NCI-H2227 (cell line): ENCODE measurements around the gene CHERP.
"Not testable (repeated sequence)": the region's sequence is repeated elsewhere in the genome, so short reads cannot be mapped to it uniquely, and the experiment has no call there.

Experiments used
- DNase-seq: peaks from one replicate; lab custom pipeline; 2025; ENCODE audit not compliant: unreplicated experiment; lab: John Stamatoyannopoulos, UW

The CHERP gene

DNA sequence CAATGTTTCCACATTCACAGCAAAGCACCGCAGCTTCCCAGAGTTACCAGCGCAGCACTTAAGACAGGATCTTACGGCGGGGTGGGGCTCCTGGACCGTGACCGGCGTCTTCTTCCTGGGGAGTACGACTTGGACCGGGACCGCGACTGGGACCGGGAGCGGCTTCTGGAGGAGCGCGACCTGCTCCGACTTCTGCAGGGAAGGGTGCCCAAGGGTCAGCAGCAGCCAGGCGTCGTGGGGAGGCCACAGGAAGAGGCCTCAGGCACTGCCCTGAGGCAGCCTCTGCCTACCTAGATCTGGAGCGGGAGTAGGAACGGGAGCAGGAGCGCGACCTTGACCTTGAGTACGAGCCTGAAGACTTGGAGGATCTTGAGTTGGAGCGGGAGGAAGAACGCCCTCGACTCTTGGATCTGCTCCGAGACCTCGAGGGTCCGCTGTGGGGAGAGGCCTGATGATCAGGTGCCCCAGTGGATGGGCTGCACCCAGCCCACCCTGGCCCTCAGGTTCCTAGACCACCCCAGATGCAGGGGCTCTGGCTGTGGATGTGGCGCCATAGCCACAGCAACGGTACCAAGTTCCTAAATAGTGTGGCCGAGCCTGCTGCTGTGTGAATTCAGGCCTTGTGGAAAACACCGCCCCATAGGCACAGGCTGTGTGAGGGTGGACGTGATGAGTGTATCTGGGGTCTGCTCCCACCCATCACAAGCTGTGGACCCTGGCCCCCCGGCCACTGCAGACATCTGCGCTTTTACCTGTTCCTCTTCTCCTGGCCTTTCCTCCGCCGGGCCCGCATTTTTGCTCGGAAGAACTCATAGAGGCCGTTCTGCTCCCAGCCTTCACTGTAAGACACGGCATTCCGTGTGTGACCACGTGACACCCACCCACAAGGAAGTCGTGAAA is 21.9 kb downstream of the CHERP start:
- no peak for DNase-seq

DNA sequence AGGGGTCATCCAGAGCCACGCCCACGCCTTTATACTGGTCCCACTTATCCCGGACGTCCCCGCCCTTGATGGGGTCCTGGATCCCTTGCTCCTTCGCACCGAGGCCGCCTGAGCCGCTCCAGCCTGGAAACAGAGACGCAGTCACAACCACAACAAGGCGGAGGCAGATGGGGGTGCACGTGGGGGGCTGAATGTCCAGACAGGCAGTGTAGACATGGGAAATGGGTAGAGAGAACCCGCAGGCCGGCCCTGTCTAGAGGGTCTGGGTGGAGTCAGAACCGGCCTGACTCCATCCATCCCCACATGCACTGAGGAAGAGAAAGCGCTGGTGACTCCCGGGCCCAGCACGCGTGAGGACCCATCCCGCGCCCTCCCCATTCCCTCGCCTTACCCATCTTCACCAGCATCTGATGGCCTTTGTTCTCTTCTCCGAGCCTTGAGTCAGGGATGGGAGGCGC is 23.0 kb downstream of the CHERP start:
- DNase-seq = no peak

GRCh38 chr19:16518483-16519229 is 23.6 kb downstream of the CHERP start:
- no peak for DNase-seq

DNA sequence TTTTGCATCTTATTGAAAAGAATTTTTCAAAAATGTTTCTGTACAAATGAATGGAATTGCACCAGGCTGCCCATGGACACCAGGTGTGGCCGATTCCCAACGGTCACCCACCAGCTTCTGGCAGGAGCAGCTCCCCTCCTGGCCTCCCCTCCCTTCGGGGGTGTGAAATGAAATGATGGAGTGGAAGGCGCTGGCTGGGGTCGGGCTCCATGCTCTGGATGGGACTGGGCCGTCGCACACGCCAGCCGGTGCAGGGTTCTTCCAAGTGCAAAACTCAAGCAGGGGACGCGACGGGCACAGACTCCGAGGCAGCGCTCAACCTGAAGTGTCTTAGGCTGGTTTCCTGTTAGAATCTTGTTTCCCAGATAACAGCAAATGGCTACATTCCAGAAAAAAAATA is 24.2 kb downstream of the CHERP start:
- no peak for DNase-seq

GRCh38 chr19:16516923-16517610 is 25.2 kb downstream of the CHERP start:
- DNase-seq = no peak

DNA sequence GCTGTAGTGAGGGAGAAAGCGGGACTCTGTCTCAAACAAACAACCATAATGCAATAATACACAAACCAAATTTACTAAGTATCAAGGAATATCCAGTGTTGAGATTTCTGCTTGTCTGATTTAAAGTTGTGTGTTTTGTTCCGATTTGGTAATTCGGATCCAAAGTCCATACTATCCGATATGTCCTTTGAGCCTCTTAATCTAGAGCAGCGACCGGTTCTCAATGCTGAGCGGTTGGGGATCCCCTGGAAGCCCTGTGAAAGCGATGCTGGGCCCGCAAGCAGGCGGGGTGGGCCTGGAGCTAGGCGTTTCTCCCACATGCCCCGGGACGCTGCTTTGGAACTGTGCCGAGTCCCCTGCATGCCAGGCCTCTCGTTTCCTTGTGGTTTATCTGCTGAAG is 25.9 kb downstream of the CHERP start:
- DNase-seq = no peak

- DNase-seq = no peak
These were observed 27.7 kb downstream of the CHERP start for GRCh38 chr19:16514383-16515019.

DNA sequence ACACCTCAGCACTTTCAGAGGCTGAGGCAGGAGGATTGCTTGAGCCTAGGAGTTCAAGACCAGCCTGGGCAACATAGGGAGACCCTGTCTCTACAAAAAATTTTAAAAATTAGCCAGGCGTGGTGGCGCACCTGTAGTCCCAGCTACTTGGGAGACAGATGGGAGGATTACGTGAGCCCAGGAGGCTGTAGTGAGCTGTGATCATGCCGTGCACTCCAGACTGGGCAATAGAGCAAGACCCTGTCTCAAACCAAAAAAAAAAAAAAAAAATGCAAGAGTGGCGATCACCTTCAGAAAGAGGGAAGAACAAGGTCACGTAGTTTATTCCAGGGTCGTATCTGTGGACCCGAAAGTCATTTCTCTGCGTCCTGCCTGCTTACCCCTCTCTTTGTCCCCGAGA is 29.6 kb downstream of the CHERP start:
- DNase-seq = not testable (repeated sequence)

GRCh38 chr19:16509141-16510061 is 32.8 kb downstream of the CHERP start:
- no peak for DNase-seq

GRCh38 chr19:16508546-16508945 is 33.7 kb downstream of the CHERP start:
- DNase-seq = no peak

DNA sequence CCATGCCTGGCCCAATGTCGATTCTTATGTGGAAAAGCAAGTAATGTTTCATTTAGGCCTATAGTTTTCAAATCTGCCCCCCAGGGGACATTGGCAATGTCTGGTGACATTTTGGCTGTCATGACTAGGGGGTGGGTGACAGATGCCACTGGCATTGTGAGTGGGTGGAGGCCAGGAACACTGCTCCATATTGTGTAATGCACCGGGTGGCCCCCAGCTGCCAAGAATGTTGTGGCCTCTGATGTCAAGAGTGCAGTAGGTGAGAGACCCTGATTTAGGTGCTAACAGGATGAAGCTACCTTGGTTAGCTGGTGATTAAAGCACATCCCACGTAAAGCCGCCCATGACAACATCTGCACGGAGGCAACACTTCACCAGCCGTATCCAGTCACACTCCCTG is 35.3 kb downstream of the CHERP start:
- DNase-seq = no peak

GRCh38 chr19:16506161-16506560 is 36.1 kb downstream of the CHERP start:
- not testable (repeated sequence) for DNase-seq

DNA sequence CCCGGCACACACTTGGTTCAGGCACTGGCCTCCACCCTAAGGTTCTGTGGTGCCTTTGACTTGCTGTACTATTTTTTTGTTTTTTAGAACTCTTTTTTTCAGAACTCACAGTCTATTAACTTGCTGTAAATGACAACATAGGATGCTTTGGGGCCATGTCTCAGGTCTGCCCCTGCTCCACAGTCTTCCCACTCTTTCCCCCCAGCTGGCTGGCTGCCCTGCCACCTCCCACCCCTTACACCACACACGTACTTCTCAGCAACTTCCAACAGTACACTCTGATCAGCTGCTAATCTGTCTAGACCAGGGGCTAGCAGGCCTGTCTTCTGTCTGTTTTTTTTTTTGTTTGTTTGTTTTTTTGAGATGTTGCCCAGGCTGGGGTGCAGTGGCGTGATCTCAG is 38.0 kb downstream of the CHERP start:
- DNase-seq = no peak

- no peak for DNase-seq
These were observed 44.4 kb downstream of the CHERP start for GRCh38 chr19:16497837-16498236.

GRCh38 chr19:16497042-16497441 is 45.2 kb downstream of the CHERP start:
- DNase-seq = no peak

DNA sequence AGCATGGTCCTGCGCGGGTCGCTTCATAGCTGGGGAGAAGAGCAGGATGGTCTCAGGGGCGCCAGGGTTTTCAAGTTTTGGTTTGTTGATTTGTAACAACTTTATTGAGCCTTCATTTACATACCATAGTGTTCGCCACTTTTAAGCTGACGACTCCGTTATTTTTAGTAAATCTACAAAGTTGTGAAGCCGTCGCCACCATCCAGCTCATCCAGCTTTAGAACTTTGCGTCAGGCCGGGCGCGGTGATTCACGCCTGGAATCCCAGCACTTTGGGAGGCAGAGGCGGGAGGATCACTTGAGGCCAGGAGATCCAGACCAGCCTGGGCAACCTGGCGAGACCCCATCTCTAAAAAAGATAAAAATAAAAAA is 45.6 kb downstream of the CHERP start:
- DNase-seq = no peak

GRCh38 chr19:16495982-16496612 is 46.1 kb downstream of the CHERP start, which contains the start of the genes C19orf44 and CALR3:
TSS of gene C19orf44 (plus strand) at chr19:16496394. CDS start at chr19:16500793, 4,399 bp downstream.
TSS of gene CALR3 (minus strand) at chr19:16496167. CDS start at chr19:16496129, 38 bp downstream.
- DNase-seq = peak; percentile 97

DNA sequence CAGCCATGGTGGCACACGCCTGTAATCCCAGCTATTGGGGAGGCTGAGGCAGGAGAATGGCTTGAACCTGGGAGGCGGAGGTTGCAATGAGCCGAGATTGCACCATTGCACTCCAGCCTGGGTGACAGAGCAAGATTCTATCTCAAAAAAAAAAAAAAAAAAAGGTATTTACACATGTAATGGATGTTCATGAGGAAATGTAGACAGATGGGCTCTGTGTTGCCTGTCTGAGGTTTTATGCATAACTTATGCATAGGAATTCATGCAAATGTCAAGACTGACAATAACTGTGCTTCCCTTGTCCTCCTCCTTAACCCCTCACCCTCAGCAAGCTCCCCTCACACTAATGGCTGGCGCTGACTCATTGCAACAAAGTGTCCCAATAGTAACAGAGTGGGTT is 55.8 kb downstream of the CHERP start:
- not testable (repeated sequence) for DNase-seq

DNA sequence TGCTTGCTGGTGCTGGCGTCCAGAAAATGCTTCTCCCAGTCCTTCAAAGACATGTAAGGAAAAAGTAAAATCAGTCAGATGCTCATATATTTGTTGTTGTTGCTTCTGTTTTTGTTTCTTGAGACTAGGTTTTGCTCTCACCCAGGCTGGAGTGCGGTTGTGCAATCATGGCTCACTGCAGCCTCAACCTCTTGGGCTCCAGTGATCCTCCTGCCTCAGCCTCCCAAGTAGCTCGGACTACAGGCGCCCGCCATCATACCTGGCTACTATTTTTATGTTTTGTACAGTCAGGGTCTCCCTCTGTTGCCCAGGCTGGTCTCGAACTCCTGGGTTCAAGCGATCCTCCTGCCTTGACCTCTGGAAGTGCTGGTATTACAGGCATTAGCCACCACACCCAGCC is 59.5 kb downstream of the CHERP start:
- DNase-seq = no peak
